GM18505 (cell line): Measurements from ENCODE around the gene SPDYE9.
"Not testable (repeated sequence)": the region's sequence is repeated elsewhere in the genome, so short reads cannot be mapped to it uniquely, and the experiment has no call there.

Experiments used
- ATAC-seq: cut with Tn5 transposase; IDR thresholded peaks from one replicate; pipeline ENCODE4 v1.9.1; 2021; ENCODE audit not compliant: unreplicated experiment

Gene SPDYE9

DNA sequence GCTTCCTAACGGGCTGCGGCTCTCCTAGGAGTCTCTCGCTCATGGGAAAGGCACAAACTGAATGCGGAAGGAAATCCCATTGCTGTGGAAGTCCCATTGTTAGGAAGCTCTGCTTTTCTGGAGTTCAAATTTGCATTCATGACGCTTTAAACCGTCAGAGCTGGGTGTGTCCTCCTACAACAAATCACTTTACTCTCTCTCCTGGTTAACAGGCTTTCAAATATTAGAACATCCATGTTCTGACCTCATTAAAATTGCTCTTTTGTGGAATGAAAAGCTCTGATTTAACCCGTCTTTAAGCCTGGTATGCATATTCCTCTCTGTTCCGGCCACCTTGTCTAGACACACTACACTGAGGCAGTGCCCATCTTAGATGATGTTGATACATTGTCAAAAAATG lies at the start of gene SPDYE9:
SPDYE9 (minus strand) TSS at position 101 of the 400 bp plus-strand sequence. CDS start 1,800 bp downstream, outside the sequence.
- not testable (repeated sequence) for ATAC-seq

- not testable (repeated sequence) for ATAC-seq
These were observed 49.0 kb upstream of the SPDYE9 start for GRCh38 chr7:73134866-73135265.

DNA sequence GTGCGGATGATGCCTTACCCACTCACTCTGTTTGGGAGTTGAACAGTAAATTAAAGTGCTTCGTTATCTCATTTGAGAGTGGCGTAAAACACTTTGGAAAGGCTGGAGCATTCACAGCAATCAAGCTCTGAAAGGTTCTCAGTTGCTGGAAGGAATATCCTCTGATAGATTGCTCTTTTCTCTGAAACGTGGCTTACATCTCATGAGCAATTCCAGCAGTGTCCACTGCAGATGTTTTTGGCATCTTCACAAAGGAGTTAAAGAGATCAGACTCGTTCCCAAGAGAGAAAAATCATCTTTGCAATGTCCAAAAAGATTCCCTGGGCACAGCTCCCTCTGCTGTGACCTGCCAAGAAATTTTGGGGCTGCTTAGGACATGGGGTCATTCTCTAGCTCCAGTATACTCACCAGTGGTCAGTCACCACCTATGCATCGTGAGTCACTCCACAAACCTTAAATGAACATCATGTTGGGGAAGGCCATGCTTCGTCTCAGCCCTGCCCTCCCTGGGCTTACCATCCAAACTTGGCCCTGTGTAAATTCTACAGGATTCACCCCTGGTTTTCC lies 46.9 kb upstream of the SPDYE9 start:
- ATAC-seq: not testable (repeated sequence)

- not testable (repeated sequence) for ATAC-seq
These were observed 44.8 kb upstream of the SPDYE9 start for GRCh38 chr7:73130612-73131011.

DNA sequence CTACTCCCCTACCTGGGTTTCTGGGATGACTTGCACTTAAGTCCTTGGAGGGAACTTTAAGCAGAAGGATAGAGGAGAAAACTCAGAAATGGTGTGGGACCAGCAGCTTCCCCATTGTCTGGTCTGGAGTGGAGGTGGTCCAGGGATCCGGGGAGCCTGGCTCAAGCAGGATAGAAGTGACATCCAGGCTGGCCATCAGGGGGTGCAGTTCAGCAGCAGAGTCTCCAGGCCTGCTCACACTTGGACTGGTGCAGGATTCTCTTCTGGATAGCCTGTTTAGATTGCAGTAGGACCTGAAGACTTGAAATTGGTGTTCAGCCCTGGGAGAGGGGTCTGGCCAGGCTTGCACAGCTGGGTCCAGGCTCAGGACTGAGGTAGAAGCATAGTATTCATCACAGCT lies 38.3 kb upstream of the SPDYE9 start:
- ATAC-seq: not testable (repeated sequence)

GRCh38 chr7:73122778-73123447 lies 37.1 kb upstream of the SPDYE9 start:
- not testable (repeated sequence) for ATAC-seq

- not testable (repeated sequence) for ATAC-seq
These were observed 32.3 kb upstream of the SPDYE9 start for GRCh38 chr7:73118155-73118554.

GRCh38 chr7:73057811-73058210 lies 28.0 kb downstream of the SPDYE9 start, which contains the start of gene SPDYE11:
TSS of gene SPDYE11 (minus strand) at chr7:73057911. CDS start at chr7:73056111, 1,800 bp downstream.
- not testable (repeated sequence) for ATAC-seq

DNA sequence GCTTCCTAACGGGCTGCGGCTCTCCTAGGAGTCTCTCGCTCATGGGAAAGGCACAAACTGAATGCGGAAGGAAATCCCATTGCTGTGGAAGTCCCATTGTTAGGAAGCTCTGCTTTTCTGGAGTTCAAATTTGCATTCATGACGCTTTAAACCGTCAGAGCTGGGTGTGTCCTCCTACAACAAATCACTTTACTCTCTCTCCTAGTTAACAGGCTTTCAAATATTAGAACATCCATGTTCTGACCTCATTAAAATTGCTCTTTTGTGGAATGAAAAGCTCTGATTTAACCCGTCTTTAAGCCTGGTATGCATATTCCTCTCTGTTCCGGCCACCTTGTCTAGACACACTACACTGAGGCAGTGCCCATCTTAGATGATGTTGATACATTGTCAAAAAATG lies 56.2 kb downstream of the SPDYE9 start, which contains the start of gene SPDYE8:
SPDYE8 (minus strand) TSS at position 101 of the 400 bp plus-strand sequence. CDS start 1,800 bp downstream, outside the sequence.
- ATAC-seq: not testable (repeated sequence)
